ENCODE data around the gene HERC5. TPM values are rescaled to one million over a fixed set of nuclear protein-coding genes. Genes with fewer than 3 reads are reported as not detected.
"Not testable (repeated sequence)": the region's sequence is repeated elsewhere in the genome, so short reads cannot be mapped to it uniquely, and the experiment has no call there.

HERC5 gene
- total and polyA plus RNA-seq, 7 donors: 1.4 to 7.5 (median 5.0) TPM

DNA sequence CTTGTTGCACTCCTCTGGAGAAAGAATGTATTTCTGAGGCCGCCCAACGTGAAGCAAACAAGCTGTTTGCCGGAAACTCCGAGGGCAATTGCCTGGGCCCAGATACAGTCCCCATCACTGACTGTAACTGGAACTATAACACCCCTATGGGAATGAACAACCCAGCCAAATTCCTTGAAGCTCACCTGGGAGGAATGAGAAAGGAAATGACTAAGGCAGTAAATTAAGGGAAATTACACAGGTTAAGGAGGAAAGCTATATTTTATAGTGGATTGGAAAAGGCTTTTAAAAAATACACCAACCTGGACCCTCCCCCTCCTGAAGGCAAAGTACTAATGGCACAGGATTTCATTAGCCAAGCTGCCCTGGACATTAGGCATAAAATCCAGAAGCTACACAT lies 11.7 kb upstream of the HERC5 start:
- H3K9me3 ChIP-seq: no peaks in the 10 kb centered on the region
- no peak overlapping the region for H3K27ac ChIP-seq
- peaks cover 0 to 5% (median 0%) of the 10 kb centered on the region in 4 donors for H3K36me3 ChIP-seq
- TF ChIP-seq EP300 (IDR thresholded peaks at IDR 0.05) (no peak), POLR2A (IDR thresholded peaks at IDR 0.05) (no peak), POLR2AphosphoS5 (IDR thresholded peaks at IDR 0.05) (no peak)
- no peak overlapping the region for H3K4me3 ChIP-seq
- intact Hi-C loops (cut with DNase I): no loop called here
- no peaks in the 10 kb centered on the region for H3K4me1 ChIP-seq
- 85 to 88% methylated on average over 4 of the region's 4 CpGs for WGBS, 2 donors
- H3K27me3 ChIP-seq: no peaks in the 10 kb centered on the region
- no peak for DNase-seq

DNA sequence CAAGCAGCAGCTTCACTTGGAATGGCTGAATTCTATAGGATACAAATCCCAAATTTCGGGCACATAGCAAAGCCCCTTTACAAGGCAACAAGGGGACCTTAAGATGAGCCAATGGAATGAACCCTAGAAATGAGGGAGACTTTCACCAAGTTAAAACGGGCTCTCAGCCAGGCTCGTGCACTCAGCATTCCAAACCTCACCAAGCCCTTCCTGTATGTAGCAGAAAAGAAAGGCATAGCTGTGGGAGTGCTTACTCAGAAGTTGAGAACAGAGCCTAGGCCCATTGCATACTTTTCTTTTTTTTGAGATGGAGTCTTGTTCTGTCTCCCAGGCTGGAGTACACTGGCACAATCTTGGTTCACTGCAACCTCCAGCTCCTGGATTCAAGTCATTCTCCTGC lies 10.8 kb upstream of the HERC5 start:
- DNase-seq: no peak
- Histone ChIP-seq H3K4me3 (no peak overlapping the region), H3K27me3 (no peaks in the 10 kb centered on the region), H3K9me3 (no peaks in the 10 kb centered on the region), H3K4me1 (no peaks in the 10 kb centered on the region), H3K27ac (no peak overlapping the region), H3K36me3 (no peaks in the 10 kb centered on the region)
- intact Hi-C loops (cut with DNase I): no loop called here
- TF ChIP-seq POLR2A (IDR thresholded peaks at IDR 0.05): no peak
- no peak for TF ChIP-seq EP300 (IDR thresholded peaks at IDR 0.05)
- TF ChIP-seq, protein P1, sequence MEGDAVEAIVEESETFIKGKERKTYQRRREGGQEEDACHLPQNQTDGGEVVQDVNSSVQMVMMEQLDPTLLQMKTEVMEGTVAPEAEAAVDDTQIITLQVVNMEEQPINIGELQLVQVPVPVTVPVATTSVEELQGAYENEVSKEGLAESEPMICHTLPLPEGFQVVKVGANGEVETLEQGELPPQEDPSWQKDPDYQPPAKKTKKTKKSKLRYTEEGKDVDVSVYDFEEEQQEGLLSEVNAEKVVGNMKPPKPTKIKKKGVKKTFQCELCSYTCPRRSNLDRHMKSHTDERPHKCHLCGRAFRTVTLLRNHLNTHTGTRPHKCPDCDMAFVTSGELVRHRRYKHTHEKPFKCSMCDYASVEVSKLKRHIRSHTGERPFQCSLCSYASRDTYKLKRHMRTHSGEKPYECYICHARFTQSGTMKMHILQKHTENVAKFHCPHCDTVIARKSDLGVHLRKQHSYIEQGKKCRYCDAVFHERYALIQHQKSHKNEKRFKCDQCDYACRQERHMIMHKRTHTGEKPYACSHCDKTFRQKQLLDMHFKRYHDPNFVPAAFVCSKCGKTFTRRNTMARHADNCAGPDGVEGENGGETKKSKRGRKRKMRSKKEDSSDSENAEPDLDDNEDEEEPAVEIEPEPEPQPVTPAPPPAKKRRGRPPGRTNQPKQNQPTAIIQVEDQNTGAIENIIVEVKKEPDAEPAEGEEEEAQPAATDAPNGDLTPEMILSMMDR (IDR thresholded peaks at IDR 0.05): no peak
- no peak for TF ChIP-seq POLR2AphosphoS5 (IDR thresholded peaks at IDR 0.05)
- 83 to 86% methylated on average over 3 of the region's 3 CpGs for WGBS, 2 donors

DNA sequence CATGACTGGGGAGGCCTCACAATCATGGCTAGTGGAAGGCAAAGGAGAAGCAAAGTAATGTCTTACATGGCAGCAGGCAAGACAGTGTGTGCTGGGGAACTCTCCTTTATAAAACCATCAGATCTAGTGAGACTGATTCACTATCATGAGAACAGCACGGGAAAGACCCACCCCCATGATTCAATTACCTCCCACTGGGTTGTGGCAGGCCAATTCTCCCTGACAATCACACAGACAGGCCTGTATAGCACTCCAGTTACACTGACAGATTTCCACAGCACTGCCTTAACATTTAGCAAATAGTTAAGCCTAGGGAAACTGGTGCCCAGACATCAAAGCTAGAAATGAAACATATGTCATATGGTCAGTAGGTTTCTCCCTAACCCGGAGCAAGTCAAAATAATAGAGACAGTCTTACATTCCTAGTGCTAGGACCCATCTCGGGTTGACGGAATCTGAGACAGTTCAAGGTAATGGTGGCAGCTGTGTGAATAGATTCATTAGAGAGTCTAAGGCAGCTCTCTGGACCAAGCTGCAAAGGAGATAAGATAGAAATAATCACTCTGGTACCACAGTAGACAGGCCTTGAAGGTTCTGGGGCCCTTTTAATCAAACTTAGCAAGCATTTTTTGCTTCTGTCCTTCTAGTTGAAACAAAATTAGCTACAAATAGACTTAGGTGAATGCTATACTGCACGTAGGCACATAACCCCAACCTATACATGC lies 9.4 kb upstream of the HERC5 start:
- no peak overlapping the region for H3K27ac ChIP-seq
- H3K27me3 ChIP-seq: no peaks in the 10 kb centered on the region
- 86 to 87% methylated on average over 5 of the region's 5 CpGs for WGBS, 2 donors
- no peak overlapping the region for H3K4me3 ChIP-seq
- H3K4me1 ChIP-seq: no peaks in the 10 kb centered on the region
- DNase-seq: no peak
- no peaks in the 10 kb centered on the region for H3K9me3 ChIP-seq
- TF ChIP-seq, protein P1 (IDR thresholded peaks at IDR 0.05): no peak
- TF ChIP-seq POLR2AphosphoS5 (IDR thresholded peaks at IDR 0.05): no peak
- no peak for TF ChIP-seq POLR2A (IDR thresholded peaks at IDR 0.05)
- TF ChIP-seq EP300 (IDR thresholded peaks at IDR 0.05): no peak
- no peaks in the 10 kb centered on the region for H3K36me3 ChIP-seq
- intact Hi-C loops (cut with DNase I): no loop called here

DNA sequence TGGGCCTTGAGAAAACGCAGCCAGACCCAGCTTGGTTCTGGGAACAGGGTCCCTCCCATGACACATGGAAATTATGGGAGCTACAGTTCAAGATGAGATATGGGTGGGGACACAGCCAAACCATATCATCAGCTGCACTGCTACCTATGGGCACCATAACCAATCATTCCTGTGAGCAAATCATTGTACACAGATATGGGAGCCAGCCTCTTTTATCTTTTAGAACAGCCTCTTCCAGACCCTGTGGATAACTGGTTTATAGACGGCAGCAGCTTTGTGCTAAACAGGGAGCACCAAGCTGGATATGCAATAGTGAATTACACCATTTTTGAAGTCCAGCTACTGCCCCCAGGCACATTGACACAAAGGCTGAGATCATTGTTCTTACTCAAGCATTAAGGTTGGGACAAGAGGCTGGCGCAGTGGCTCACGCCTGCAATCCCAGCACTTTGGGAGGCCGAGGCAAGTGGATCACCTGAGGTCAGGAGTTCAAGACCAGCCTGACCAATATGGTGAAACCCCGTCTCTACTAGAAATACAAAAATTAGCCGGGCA lies 8.6 kb upstream of the HERC5 start:
- H3K27me3 ChIP-seq; intact Hi-C loops (cut with DNase I); H3K4me1 ChIP-seq; H3K27ac ChIP-seq; H3K9me3 ChIP-seq; H3K36me3 ChIP-seq; H3K4me3 ChIP-seq; DNase-seq: not testable (repeated sequence)
- WGBS, 2 donors: 96% methylated on average over 7 of the region's 7 CpGs

DNA sequence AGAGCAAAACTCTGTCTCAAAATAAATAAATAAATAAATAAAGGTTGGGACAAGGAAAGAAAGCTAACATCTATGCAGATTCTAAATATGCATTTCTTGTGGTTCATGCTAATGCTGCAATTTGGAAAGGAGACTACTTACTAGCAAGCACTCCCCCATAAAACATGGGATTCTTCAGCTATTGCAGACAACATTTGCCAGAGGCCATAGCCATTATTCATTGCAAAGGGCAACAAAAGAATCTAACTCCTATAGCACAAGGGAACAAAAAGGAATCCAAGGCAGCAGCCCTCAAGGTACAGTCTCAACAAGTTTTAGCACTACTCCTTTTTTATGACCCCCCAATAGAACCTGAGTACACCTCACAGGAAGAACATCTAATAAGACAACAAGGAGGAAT lies 8.0 kb upstream of the HERC5 start:
- TF ChIP-seq EP300 (IDR thresholded peaks at IDR 0.05) (no peak), POLR2A (IDR thresholded peaks at IDR 0.05) (no peak), POLR2AphosphoS5 (IDR thresholded peaks at IDR 0.05) (no peak)
- TF ChIP-seq, protein P1 (IDR thresholded peaks at IDR 0.05): no peak
- Histone ChIP-seq H3K9me3 (no peaks in the 10 kb centered on the region), H3K27ac (no peak overlapping the region), H3K4me3 (no peak overlapping the region), H3K4me1 (no peaks in the 10 kb centered on the region), H3K36me3 (no peaks in the 10 kb centered on the region), H3K27me3 (no peaks in the 10 kb centered on the region)
- DNase-seq: no peak
- intact Hi-C loops (cut with DNase I): no loop called here

DNA sequence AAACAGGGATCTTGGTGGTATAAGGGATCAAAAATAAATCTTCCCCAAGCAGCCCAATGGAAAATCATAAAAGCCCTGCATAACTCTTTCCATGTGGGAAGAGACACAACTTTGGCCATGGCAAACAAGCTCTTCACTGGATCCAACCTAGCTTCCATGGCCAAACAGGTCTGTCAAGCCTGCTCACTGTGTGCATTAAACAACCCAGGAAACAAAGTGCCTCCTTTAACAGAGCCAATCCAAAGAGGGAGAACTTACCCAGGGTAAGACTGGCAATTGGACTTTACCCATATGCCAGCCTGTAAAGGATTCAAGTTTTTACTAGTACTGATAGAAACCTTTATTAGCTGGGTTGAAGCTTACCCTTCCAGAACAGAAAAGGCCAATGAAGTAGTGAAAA lies 7.6 kb upstream of the HERC5 start:
- no peak for DNase-seq
- TF ChIP-seq, protein P1 (IDR thresholded peaks at IDR 0.05): no peak
- no peak for TF ChIP-seq POLR2AphosphoS5 (IDR thresholded peaks at IDR 0.05)
- TF ChIP-seq EP300 (IDR thresholded peaks at IDR 0.05): no peak
- TF ChIP-seq POLR2A (IDR thresholded peaks at IDR 0.05): no peak

More for the DNA sequence above, 7.6 kb upstream of the HERC5 start:
- intact Hi-C loops (cut with DNase I): no loop called here
- Histone ChIP-seq H3K27ac (no peak overlapping the region), H3K36me3 (no peaks in the 10 kb centered on the region), H3K9me3 (no peaks in the 10 kb centered on the region), H3K4me1 (no peaks in the 10 kb centered on the region), H3K4me3 (no peak overlapping the region), H3K27me3 (no peaks in the 10 kb centered on the region)

Data from sigmoid colon (tissue), 7 donors.